Measurements from ENCODE around the gene ITGB4. TPM values are rescaled to one million over a fixed set of nuclear protein-coding genes. Genes with fewer than 3 reads are reported as not detected.

The ITGB4 gene
- polyA plus RNA-seq, 1 of the 3 experiments (the other 2 are of a cell fraction) = 7.0 TPM

DNA sequence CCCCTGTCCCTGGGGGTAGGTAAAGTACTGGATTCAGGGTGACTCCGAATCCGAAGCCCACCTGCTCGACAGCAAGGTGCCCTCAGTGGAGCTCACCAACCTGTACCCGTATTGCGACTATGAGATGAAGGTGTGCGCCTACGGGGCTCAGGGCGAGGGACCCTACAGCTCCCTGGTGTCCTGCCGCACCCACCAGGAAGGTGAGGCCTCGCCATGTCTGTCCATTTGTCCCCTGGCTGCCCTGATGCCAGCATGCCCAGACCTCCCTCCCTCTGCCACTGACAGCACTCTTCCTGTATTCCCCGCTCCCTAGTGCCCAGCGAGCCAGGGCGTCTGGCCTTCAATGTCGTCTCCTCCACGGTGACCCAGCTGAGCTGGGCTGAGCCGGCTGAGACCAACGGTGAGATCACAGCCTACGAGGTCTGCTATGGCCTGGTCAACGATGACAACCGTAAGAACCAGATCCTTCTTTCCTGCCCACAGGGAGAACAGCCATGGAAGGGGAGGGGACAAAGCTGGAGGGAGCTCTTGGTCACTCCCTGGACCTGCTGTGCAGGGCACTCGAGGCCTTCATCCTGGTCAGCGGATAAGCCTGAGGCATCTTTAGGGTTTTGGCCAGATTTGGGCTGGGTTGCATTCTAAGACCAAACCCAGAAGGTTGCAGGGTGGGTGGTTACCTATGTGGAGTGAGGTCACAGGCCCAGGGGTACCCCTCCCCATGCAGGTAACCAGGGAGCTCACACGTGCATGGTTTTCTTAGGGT lies 29.6 kb downstream of the ITGB4 start:
- H3F3A ChIP-seq (replicated peaks; ENCODE audit: insufficient read depth) = peaks cover 18% of the 10 kb centered on the region
- no peaks in the 10 kb centered on the region for H3K9me3 ChIP-seq
- no peak overlapping the region for H3K4me3 ChIP-seq (ENCODE audit: low read depth in 2 of 2, low read length in 1 of 2)
- WGBS (ENCODE audit: low lambda C conversion rate) = 77% methylated on average over 22 of the region's 23 CpGs
- peaks cover 0 to 34% of the 10 kb centered on the region in 2 experiments; a peak in 1 of 4 replicates for H3K4me1 ChIP-seq (ENCODE audit: control insufficient read depth in 1 of 2, insufficient read depth in 2 of 2, low read depth in 1 of 2, low read length in 1 of 2)
- H3K36me3 ChIP-seq (replicated peaks in 1 of 2; ENCODE audit: control insufficient read depth in 1 of 2, insufficient read depth in 2 of 2, low read length in 1 of 2) = no peaks in the 10 kb centered on the region
- no peak for TF ChIP-seq POLR2AphosphoS5 (IDR thresholded peaks at IDR 0.05; ENCODE audit: low read depth, low read length)
- no peak for TF ChIP-seq TEAD4 (IDR thresholded peaks at IDR 0.05; ENCODE audit: borderline replicate concordance, insufficient read depth)
- no peak for TF ChIP-seq EZH2phosphoT487 (IDR thresholded peaks at IDR 0.05; ENCODE audit: borderline replicate concordance, low read depth)
- no peak for TF ChIP-seq EP300 (IDR thresholded peaks at IDR 0.05; ENCODE audit: borderline replicate concordance in 1 of 2, low read depth in 1 of 2, low read length in 1 of 2)
- TF ChIP-seq, protein P1, sequence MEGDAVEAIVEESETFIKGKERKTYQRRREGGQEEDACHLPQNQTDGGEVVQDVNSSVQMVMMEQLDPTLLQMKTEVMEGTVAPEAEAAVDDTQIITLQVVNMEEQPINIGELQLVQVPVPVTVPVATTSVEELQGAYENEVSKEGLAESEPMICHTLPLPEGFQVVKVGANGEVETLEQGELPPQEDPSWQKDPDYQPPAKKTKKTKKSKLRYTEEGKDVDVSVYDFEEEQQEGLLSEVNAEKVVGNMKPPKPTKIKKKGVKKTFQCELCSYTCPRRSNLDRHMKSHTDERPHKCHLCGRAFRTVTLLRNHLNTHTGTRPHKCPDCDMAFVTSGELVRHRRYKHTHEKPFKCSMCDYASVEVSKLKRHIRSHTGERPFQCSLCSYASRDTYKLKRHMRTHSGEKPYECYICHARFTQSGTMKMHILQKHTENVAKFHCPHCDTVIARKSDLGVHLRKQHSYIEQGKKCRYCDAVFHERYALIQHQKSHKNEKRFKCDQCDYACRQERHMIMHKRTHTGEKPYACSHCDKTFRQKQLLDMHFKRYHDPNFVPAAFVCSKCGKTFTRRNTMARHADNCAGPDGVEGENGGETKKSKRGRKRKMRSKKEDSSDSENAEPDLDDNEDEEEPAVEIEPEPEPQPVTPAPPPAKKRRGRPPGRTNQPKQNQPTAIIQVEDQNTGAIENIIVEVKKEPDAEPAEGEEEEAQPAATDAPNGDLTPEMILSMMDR (IDR thresholded peaks at IDR 0.05) = no peak
- TF ChIP-seq, protein P2, sequence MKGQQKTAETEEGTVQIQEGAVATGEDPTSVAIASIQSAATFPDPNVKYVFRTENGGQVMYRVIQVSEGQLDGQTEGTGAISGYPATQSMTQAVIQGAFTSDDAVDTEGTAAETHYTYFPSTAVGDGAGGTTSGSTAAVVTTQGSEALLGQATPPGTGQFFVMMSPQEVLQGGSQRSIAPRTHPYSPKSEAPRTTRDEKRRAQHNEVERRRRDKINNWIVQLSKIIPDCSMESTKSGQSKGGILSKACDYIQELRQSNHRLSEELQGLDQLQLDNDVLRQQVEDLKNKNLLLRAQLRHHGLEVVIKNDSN (IDR thresholded peaks at IDR 0.05; ENCODE audit: borderline replicate concordance, low read depth) = no peak
- TF ChIP-seq, protein P3, sequence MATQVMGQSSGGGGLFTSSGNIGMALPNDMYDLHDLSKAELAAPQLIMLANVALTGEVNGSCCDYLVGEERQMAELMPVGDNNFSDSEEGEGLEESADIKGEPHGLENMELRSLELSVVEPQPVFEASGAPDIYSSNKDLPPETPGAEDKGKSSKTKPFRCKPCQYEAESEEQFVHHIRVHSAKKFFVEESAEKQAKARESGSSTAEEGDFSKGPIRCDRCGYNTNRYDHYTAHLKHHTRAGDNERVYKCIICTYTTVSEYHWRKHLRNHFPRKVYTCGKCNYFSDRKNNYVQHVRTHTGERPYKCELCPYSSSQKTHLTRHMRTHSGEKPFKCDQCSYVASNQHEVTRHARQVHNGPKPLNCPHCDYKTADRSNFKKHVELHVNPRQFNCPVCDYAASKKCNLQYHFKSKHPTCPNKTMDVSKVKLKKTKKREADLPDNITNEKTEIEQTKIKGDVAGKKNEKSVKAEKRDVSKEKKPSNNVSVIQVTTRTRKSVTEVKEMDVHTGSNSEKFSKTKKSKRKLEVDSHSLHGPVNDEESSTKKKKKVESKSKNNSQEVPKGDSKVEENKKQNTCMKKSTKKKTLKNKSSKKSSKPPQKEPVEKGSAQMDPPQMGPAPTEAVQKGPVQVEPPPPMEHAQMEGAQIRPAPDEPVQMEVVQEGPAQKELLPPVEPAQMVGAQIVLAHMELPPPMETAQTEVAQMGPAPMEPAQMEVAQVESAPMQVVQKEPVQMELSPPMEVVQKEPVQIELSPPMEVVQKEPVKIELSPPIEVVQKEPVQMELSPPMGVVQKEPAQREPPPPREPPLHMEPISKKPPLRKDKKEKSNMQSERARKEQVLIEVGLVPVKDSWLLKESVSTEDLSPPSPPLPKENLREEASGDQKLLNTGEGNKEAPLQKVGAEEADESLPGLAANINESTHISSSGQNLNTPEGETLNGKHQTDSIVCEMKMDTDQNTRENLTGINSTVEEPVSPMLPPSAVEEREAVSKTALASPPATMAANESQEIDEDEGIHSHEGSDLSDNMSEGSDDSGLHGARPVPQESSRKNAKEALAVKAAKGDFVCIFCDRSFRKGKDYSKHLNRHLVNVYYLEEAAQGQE (IDR thresholded peaks at IDR 0.05; ENCODE audit: low read depth, low read length) = no peak
- TF ChIP-seq NFIC (IDR thresholded peaks at IDR 0.05; ENCODE audit: borderline replicate concordance) = no peak
- no peak for TF ChIP-seq FOSL2 (IDR thresholded peaks at IDR 0.05; ENCODE audit: borderline replicate concordance, low read depth)
- TF ChIP-seq GABPA (IDR thresholded peaks at IDR 0.05; ENCODE audit: low read depth) = no peak
- TF ChIP-seq RAD21 (IDR thresholded peaks at IDR 0.05; ENCODE audit: low read length) = no peak
- TF ChIP-seq MXI1 (IDR thresholded peaks at IDR 0.05; ENCODE audit: low read depth, low read length) = no peak
- TF ChIP-seq, protein P4, sequence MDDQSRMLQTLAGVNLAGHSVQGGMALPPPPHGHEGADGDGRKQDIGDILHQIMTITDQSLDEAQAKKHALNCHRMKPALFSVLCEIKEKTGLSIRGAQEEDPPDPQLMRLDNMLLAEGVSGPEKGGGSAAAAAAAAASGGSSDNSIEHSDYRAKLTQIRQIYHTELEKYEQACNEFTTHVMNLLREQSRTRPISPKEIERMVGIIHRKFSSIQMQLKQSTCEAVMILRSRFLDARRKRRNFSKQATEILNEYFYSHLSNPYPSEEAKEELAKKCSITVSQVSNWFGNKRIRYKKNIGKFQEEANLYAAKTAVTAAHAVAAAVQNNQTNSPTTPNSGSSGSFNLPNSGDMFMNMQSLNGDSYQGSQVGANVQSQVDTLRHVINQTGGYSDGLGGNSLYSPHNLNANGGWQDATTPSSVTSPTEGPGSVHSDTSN (IDR thresholded peaks at IDR 0.05) = no peak
- no peak for TF ChIP-seq RCOR1 (IDR thresholded peaks at IDR 0.05; ENCODE audit: low read length)
- no peak for TF ChIP-seq FOXJ3 (CRISPR knock-in tag; IDR thresholded peaks at IDR 0.05)
- TF ChIP-seq ELF1 (IDR thresholded peaks at IDR 0.05) = no peak
- no peak for TF ChIP-seq RXRA (IDR thresholded peaks at IDR 0.05; ENCODE audit: borderline replicate concordance, low read depth)
- DNase-seq = no peak
- no peaks in the 10 kb centered on the region for H3K79me2 ChIP-seq (ENCODE audit: insufficient read depth)
- no peaks in the 10 kb centered on the region for H3K27me3 ChIP-seq (ENCODE audit: insufficient read depth)
- ChIA-PET POLR2A (interaction anchor here (3.2 kb wide), 1 partner anchor 25 kb away, joined by 18 read pairs; no protein-coding TSS in a partner anchor), CTCF (interaction anchor here (0.9 to 31.4 kb wide), 37 partner anchors 10 to 328 kb away, joined by 3 to 1370 read pairs (median 16); partner anchors contain the start of genes GALK1, ITGB4, RECQL5 and SAP30BP)
- H3K9ac ChIP-seq = no peak overlapping the region
- H3K4me2 ChIP-seq = no peak overlapping the region
- no peak overlapping the region for H3K27ac ChIP-seq (ENCODE audit: low read depth in 2 of 2, low read length in 1 of 2)
- H2AFZ ChIP-seq (ENCODE audit: low read depth) = no peak overlapping the region
- H4K20me1 ChIP-seq (ENCODE audit: insufficient read depth) = no peaks in the 10 kb centered on the region
- H3K9me2 ChIP-seq = no peaks in the 10 kb centered on the region

Measured in SK-N-SH (cell line).